GM19463 (cell line): ENCODE measurements around the gene PHF21B.

ENCODE experiments used
- ATAC-seq: cut with Tn5 transposase; IDR thresholded peaks from one replicate; pipeline ENCODE4 v1.9.1; 2021; ENCODE audit warnings: mild to moderate bottlenecking, moderate library complexity; ENCODE audit not compliant: unreplicated experiment

PHF21B gene

DNA sequence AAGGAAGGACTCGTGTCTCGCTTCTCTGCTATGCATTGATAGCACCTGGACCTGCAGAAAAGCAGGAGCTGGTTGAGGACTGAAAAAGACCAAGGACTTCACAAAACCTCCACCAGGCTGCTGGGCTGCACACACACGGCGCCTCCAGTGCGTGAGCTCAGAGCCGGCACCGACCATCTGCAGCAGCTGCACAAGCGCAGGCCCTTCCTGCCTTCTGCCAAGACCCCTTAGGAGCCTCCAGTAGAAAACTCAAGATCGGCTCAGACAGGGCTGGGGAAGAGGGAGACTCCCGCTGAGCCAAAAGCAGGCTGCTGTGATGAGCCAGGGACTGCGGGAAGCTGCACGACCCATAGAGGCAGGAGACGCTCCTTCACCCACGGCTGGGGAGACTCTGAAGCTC is 70.9 kb downstream of the PHF21B start:
- no peak for ATAC-seq

DNA sequence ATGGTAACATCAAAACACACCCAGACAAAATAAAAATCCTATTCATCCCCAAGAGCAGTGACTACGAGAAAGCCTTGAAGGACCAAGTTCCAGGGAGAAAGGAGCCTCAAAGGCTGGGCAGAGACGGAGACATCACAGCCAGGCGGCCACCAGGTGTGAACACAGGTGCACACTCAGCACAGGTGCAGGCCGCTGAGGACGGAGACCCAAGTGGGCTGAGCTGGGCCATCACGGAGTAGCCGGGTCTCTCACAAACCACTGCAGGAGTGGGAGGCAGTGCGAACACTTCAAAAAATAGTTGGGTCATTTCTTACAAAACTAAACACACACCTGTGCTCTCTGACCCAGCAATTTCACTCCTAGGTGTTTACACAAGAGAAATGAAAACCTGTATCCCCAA is 72.6 kb downstream of the PHF21B start:
- no peak for ATAC-seq

- no peak for ATAC-seq
Measured at GRCh38 chr22:44936201-44936600, 73.6 kb downstream of the PHF21B start.

GRCh38 chr22:44935724-44936123 is 74.1 kb downstream of the PHF21B start:
- ATAC-seq = no peak

GRCh38 chr22:44934454-44934735 is 75.4 kb downstream of the PHF21B start:
- ATAC-seq = no peak

DNA sequence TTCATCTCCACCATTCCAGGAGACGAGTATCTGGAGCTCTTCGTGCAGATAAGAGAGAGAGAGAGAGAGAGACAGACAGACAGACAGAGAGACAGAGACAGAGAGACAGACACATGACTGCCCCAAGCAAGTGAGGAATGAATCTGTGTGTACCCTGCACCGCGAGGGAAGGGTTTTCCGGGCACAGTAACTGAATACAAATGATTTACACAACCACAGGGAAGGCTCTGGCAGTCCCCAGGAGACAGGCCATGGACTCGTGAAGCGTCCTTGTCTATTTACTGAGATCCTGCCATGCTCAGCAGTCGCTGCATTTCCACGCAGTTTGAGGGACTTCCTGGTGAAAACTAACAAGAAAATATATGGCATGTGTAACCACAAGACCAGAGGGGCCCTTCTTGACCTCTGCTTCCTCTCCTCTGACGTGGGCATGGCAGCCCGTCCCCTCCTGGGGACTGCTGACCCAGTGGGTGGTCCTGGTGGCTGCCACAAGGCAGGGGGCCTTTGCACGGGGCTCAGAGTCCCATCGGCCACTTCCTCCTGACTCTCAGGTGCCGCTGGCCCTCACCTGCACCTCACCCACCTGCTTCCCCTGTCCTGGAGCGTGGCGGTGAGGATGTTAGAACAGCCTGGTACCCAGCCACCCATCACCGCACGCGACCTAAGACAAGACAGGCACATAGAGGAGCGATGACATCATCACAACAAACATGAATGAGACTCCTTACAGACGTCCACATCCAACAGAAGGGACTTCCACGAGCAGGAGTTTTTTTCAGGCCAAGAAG is 75.9 kb downstream of the PHF21B start:
- no peak for ATAC-seq

- ATAC-seq = no peak
Measured at GRCh38 chr22:44932493-44932892, 77.3 kb downstream of the PHF21B start.

- no peak for ATAC-seq
Measured at GRCh38 chr22:44931766-44932165, 78.0 kb downstream of the PHF21B start.

DNA sequence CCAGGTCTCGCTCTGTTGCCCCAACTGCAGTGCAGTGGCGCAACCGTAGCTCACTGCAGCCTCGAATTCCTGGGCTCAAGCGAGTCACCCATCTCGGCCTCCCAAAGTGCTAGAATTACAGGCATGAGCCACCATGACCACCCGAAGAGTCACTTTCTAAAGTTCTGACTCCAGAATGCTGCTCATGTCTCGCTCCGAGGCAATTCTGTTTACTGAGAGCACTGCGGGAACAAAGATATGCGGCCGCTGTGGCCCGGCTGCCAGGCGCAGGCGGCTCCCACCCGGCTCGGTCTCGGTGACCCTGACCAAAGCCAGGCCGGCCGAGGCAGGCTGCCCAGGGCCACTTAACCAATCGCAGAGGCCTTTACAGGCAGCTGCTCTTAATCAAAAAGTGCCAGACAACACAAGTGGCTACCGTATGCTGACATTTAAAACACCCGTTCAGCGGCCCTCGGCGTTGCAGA is 78.7 kb downstream of the PHF21B start:
- ATAC-seq = no peak

GRCh38 chr22:44930711-44931035 is 79.1 kb downstream of the PHF21B start:
- ATAC-seq = no peak

DNA sequence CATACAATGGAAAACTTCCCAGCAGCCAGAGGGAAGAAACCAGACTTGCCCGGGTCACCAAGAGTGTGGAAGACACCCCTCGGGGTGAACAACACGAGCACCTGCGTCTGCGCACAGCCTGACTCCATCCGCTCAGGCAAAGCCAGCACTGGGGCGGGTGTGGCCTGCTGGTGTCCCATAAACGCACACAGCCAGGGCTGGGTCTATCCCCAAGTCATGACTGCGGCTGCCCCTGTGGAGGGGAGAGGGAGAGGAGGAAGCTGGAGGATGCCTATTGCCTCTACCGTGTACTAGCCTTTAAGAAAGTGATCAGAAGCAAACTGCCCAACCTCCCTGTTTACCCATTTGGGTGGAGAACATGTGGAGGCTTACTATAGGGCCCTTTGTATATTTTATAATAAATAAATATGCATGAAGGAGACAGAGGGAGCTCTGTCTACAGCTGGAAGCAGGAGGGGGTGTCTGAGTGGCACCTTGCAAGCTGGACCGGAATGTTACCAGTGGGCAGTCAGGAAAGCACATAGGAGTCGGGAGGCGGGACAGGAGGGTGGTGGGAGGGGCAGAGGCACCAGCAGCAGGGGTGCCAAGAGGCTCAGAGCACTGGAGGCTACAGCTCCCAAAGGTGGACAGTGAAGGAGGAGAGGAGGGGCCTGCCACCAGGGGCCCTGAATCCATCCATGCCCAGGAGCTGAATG is 79.6 kb downstream of the PHF21B start:
- ATAC-seq = no peak

GRCh38 chr22:44929359-44930015 is 80.3 kb downstream of the PHF21B start:
- ATAC-seq = no peak

GRCh38 chr22:44928711-44929358 is 81.0 kb downstream of the PHF21B start:
- ATAC-seq = no peak

DNA sequence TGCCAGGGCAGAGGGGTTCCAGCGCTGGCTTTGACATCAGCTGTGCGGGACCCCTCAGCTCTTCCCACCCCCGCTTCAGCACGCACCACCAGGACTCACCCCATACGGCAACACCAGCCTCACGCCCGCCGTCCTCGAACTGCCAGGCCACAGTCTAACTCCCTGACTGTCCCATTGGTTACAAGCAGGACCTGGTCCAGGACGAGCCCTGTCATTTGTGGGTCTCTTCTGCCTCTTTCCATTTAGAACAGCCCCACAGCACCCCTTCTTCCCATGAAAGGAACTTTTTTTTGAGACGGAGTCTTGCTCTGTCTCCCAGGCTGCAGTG is 81.7 kb downstream of the PHF21B start:
- ATAC-seq = no peak

DNA sequence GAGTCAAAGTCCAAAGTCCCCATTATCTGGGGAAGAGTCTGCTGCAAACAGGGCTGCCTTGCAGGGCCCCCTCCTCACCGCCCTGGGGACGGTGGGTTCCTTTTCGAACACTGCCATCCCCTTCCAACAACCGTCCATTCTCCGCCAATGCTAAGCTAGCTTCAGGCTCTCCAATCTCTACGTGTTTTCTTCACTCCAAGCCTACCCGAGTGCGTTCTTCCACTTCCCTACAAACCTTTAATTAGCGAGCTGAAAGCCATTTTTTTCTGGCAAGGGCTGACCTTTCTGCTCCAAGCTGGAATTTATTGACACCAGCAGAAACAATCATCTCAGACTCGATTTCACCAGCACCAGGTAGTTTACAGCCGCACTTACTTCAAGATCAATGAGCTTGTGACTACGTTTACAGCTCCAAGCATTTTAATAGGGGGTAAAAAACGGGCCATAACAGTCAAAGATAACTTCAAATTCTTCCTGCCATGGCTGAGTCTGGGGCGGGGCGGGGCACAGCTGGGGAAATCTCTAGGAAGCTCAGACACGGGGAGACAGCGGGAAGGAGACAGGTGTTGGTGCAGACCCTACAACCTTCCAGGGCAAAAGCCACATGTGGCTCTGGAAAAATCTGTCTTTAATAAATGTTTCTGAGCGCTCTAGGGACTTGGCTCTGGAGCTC is 82.2 kb downstream of the PHF21B start:
- ATAC-seq = no peak

- no peak for ATAC-seq
Measured at GRCh38 chr22:44926491-44927415, 83.1 kb downstream of the PHF21B start.

- ATAC-seq = no peak
Measured at GRCh38 chr22:44926124-44926475, 83.7 kb downstream of the PHF21B start.

DNA sequence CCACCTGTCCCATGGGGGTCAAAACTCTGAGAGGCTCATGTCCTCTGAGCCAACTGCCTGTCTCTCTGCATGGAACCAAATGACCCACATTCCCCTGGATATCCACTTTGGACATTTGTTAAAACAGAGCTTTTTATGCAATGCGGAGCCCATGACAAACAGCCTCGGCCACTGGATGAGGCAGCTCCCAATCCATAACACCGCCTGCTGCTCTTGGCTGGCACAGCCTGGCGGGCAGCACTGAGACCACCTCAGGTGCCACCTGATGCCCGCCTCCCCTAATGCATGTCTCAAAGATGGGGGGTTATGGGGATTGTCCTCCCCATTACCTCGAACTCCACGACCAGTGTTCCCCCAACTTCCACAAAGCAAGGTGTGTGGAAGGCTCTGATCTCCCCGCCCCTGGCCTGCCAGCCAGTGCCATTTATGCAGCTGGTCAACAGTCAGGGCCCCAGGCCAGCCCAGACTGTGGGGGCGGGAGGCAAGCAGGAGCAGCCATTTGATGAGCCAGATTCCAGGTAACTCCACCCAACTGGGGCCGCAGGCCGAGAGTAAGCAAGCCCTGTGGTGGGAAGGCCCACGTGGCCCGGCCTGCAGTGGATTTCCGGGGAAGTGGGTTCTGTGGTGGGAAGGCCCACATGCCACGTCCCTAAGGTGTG is 84.2 kb downstream of the PHF21B start:
- no peak for ATAC-seq

DNA sequence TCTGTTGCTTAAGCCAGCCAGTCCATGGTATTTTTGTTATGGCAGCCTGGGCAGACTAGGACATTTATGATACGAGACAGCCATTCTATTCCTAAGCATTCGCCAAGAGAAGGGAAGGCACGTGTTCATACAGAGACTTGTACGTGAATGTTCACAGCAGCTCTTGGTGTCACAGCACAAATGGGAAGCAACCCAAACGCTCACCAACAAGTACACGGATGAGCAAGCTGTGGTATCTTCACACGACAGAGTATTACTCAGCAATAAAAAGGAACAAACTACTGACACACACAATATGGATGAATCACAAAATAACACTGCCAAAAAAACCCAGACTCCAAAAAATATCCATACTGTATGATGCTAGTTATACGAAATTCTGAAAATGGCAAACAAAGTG is 85.1 kb downstream of the PHF21B start:
- ATAC-seq = no peak

DNA sequence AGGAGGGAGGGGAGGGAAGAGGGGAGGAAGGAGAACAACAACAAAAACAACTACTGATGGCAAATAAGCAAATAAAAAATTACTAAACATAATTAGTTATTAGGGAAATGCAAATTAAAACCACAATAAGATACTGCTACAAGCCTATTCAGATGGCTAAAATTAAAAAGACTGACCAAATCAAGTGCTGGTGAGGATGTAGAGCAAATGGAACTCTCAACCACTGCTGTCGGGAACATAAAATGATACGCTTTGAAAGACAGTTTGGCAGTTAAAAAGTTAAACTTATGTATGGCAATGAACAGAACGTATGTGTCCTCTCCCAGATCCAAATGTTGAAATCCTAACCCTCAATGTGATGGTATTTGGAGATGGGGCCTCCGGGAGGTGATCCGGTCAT is 85.7 kb downstream of the PHF21B start:
- ATAC-seq = no peak
